OCI-LY3 (cell line): ENCODE measurements around the gene LIPC.

Experiments
- EZH2phosphoT487 ChIP-seq: fragments of 200-600 bp; shearing (Covaris generic); IDR thresholded peaks from 2 replicates; pipeline ENCODE4 v1.6.1; 2018; ENCODE audit warnings: antibody characterized with exemption, mixed run types, low read depth
- TF ChIP-seq, protein P1 (sequence below): fragments of 200-600, 300-600 bp; sonication (generic); IDR thresholded peaks from 2 replicates; pipeline ENCODE4 v1.5.1; 2014; ENCODE audit warnings: antibody characterized with exemption, low read length, low read depth

DNA sequence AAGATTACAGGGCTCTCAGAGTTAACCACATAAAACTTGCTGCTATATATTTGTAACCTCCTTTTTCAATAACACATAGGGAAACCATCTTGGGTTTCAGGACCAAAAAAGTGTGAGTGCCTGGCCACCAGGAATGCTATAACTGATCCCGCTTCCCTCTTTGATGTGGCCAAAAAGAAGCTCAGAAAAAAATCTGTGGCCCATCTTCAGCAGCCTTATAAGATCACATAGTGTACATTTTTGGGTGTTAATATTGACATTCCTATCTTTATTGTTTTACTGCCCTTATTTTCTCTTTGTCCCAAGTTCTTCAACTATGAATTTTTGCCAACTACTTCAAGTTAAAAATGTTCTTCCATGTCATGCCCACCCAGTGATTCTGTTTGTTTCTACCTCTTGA is 102.8 kb downstream of the LIPC start:
- TF ChIP-seq, protein P1, sequence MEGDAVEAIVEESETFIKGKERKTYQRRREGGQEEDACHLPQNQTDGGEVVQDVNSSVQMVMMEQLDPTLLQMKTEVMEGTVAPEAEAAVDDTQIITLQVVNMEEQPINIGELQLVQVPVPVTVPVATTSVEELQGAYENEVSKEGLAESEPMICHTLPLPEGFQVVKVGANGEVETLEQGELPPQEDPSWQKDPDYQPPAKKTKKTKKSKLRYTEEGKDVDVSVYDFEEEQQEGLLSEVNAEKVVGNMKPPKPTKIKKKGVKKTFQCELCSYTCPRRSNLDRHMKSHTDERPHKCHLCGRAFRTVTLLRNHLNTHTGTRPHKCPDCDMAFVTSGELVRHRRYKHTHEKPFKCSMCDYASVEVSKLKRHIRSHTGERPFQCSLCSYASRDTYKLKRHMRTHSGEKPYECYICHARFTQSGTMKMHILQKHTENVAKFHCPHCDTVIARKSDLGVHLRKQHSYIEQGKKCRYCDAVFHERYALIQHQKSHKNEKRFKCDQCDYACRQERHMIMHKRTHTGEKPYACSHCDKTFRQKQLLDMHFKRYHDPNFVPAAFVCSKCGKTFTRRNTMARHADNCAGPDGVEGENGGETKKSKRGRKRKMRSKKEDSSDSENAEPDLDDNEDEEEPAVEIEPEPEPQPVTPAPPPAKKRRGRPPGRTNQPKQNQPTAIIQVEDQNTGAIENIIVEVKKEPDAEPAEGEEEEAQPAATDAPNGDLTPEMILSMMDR, result no peak
- TF ChIP-seq EZH2phosphoT487, result no peak
